KMS-11 (cell line): ENCODE data around the gene CLUH.

Experiments used
- H2AFZ ChIP-seq: fragments of 200-600 bp; sonication (generic); 2 replicates; pipeline ENCODE4 v1.6.1; 2016; ENCODE audit warnings: antibody characterized with exemption, mixed run types, low read depth
- H3K27ac ChIP-seq: fragments of 200-600 bp; sonication (generic); 2 replicates; pipeline ENCODE4 v1.6.1; 2016; ENCODE audit warnings: mild to moderate bottlenecking, mixed run types
- H3K27me3 ChIP-seq: fragments of 200-600 bp; sonication (generic); 2 replicates; pipeline ENCODE4 v1.6.1; 2017; ENCODE audit warnings: mild to moderate bottlenecking, low read depth, mixed run types, moderate library complexity; ENCODE audit not compliant: insufficient read depth
- H3K36me3 ChIP-seq: fragments of 200-600 bp; sonication (generic); 2 replicates; pipeline ENCODE4 v1.6.1; 2017; ENCODE audit warnings: mild to moderate bottlenecking, mixed run types; ENCODE audit not compliant: insufficient read depth
- H3K4me1 ChIP-seq: fragments of 200-600 bp; sonication (generic); 2 replicates; pipeline ENCODE4 v1.6.1; 2016; ENCODE audit warnings: mild to moderate bottlenecking, low read depth, mixed run types; ENCODE audit not compliant: poor library complexity, severe bottlenecking
- H3K4me2 ChIP-seq: fragments of 200-600 bp; sonication (generic); 2 replicates; pipeline ENCODE4 v1.7.0; 2016; ENCODE audit warnings: mild to moderate bottlenecking, mixed run types
- H3K4me3 ChIP-seq: fragments of 200-600 bp; sonication (generic); IDR thresholded peaks from 2 replicates; pipeline ENCODE4 v1.6.1; 2017; ENCODE audit warnings: low read depth, low read length, mixed read lengths; ENCODE audit not compliant: insufficient read depth
- H3K79me2 ChIP-seq: fragments of 200-600 bp; sonication (generic); 2 replicates; pipeline ENCODE4 v1.6.1; 2016; ENCODE audit warnings: low read depth, mixed run types; ENCODE audit not compliant: insufficient read depth
- H3K9ac ChIP-seq: fragments of 200-600 bp; sonication (generic); 2 replicates; pipeline ENCODE4 v1.6.1; 2016; ENCODE audit warnings: mild to moderate bottlenecking, mixed run types
- H4K20me1 ChIP-seq: fragments of 200-600 bp; sonication (generic); 2 replicates; pipeline ENCODE4 v1.6.1; 2016; ENCODE audit warnings: mild to moderate bottlenecking, mixed run types; ENCODE audit not compliant: insufficient read depth
- CTCF ChIP-seq: fragments of 200-600 bp; sonication (generic); conservative IDR thresholded peaks from 2 replicates; pipeline ENCODE4 v1.6.1; 2017; ENCODE audit warnings: low read depth, mild to moderate bottlenecking, antibody characterized with exemption, low read length, moderate library complexity, mixed read lengths

Gene CLUH

DNA sequence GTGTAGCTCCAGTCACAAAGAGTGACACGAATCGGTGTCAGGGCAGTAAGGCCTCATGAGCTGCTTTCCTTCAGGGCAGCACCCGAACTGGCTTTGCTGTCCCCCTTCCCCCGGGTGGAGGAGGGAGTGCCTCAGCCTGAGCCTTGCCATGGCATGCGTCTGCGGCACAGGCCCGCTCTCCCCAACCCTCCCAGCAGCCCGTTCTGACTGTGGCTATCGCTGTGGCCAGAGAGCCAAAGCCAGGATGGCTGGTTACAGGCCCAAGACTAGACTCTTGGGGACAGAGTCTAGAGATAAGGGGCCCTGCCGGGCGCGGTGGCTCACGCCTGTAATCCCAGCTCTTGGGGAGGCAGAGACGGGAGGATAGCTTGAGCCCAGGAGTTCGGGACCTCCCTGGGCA, 25.9 kb downstream of the CLUH start:
- Histone ChIP-seq H3K4me2 (no peak overlapping the region), H3K27ac (no peak overlapping the region), H3K27me3 (no peaks in the 10 kb centered on the region), H3K79me2 (no peaks in the 10 kb centered on the region), H3K36me3 (no peaks in the 10 kb centered on the region), H3K4me3 (no peak overlapping the region), H2AFZ (no peak overlapping the region), H3K9ac (no peak overlapping the region), H4K20me1 (no peaks in the 10 kb centered on the region), H3K4me1 (no peaks in the 10 kb centered on the region)
- no peak for TF ChIP-seq CTCF

DNA sequence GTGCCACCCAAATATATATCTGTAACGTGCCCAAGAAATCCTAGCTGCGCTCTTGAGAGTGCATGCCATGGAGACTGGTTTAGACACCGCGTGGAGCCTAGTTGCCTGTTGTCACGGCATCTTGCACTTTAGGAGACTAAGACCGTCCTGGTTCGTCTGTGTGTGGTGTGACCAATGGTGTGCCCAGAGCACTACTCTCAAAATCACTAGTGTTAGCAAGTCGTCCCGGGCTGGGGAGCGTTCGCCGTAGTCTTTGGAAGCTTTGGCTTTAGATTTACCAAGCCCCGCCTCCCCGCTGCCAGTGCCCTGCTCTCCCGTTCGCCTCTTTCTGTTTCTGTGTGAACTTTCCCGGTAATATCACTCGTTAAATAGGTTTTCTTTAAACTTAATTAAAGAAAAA, 27.0 kb downstream of the CLUH start:
- Histone ChIP-seq H3K4me2 (no peak overlapping the region), H4K20me1 (no peaks in the 10 kb centered on the region), H3K9ac (no peak overlapping the region), H3K4me1 (no peaks in the 10 kb centered on the region), H2AFZ (no peak overlapping the region), H3K36me3 (no peaks in the 10 kb centered on the region), H3K79me2 (no peaks in the 10 kb centered on the region), H3K4me3 (no peak overlapping the region), H3K27ac (no peak overlapping the region), H3K27me3 (no peaks in the 10 kb centered on the region)
- no peak for TF ChIP-seq CTCF

- Histone ChIP-seq H3K4me2 (no peak overlapping the region), H3K36me3 (no peaks in the 10 kb centered on the region), H3K79me2 (no peaks in the 10 kb centered on the region), H3K27me3 (no peaks in the 10 kb centered on the region), H3K4me3 (no peak overlapping the region), H3K27ac (no peak overlapping the region), H2AFZ (no peak overlapping the region), H3K4me1 (no peaks in the 10 kb centered on the region), H4K20me1 (no peaks in the 10 kb centered on the region), H3K9ac (no peak overlapping the region)
- no peak for TF ChIP-seq CTCF
Measured at GRCh38 chr17:2683912-2684311, 27.7 kb downstream of the CLUH start.

GRCh38 chr17:2682176-2682938, 29.2 kb downstream of the CLUH start:
- H4K20me1 ChIP-seq: no peaks in the 10 kb centered on the region
- H3K9ac ChIP-seq: no peak overlapping the region
- H3K4me2 ChIP-seq: no peak overlapping the region
- H2AFZ ChIP-seq: no peak overlapping the region
- no peak overlapping the region for H3K27ac ChIP-seq
- no peaks in the 10 kb centered on the region for H3K36me3 ChIP-seq
- no peaks in the 10 kb centered on the region for H3K4me1 ChIP-seq
- H3K27me3 ChIP-seq: no peaks in the 10 kb centered on the region
- no peaks in the 10 kb centered on the region for H3K79me2 ChIP-seq
- H3K4me3 ChIP-seq: no peak overlapping the region
- no peak for TF ChIP-seq CTCF
